DLD1 (cell line): ENCODE results near the gene GRK6.

ENCODE experiments used
- in situ Hi-C: cut with HindIII; loops from 2 replicates; pipeline ENCODE4 v1.10.0; 2017; ENCODE audit warnings: low sequenced_read_pairs

Gene GRK6

GRCh38 chr5:177426566-177427210 lies at the start of gene GRK6:
Gene GRK6 (plus strand): TSS chr5:177426676. CDS start chr5:177426846, 170 bp downstream.
- in situ Hi-C loops = no loop called here

- in situ Hi-C loops = no loop called here
Measured at GRCh38 chr5:177377851-177378776, 48.4 kb upstream of the GRK6 start.

GRCh38 chr5:177378884-177379883 lies 47.3 kb upstream of the GRK6 start:
- in situ Hi-C loops = no loop called here

- in situ Hi-C loops = no loop called here
Measured at GRCh38 chr5:177380805-177381126, 45.7 kb upstream of the GRK6 start.

DNA sequence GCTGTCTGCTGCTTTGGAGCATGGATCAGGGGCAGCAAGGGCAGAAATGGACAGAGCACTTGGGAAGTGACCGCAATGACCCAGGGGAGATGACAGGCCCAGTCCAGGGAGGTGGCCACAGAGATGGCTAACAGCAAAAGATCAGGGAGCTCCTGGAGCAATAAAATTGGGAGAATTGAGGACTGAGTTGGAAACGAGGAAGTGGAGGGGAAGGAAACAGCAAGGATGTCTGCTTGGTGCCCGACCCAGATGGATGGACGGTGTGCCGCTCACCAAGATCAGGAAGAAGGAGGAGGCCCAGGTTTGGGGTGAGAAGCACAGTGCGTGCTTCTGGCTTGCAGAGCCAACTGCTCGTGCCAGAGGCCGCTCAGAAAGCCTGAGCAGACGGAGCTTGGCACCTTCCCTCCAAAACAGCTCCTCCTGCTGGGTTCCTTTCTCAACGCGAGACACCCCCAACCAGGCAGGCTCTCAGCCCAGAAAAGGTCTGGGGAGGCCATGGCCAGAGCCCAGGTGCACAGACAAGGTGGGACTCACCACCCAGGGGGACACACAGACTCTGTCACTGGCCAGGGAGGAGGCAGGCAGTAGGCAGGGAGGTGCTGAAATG lies 44.0 kb upstream of the GRK6 start:
- in situ Hi-C loops = no loop called here

DNA sequence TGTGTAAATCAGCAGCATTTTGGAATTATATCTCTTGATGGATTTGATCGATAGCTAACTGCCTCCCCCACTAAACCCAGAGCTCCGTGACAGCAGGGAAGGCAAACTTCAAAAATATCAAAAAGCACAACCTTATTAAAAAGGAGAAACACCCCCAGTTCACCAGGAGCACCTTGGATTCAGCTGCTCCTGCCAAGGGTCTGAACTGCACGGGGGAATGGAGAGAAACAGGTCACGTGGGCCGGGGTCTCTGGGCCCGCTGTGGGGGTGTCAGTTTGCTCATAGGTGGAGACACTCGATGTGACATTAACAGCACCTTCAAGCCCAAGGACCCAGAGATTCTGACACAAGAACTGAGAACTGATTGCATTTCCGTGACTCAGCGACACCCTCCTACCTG lies 43.3 kb upstream of the GRK6 start:
- in situ Hi-C loops = no loop called here

GRCh38 chr5:177384134-177384533 lies 42.3 kb upstream of the GRK6 start, which contains the start of gene SLC34A1:
Gene SLC34A1 (plus strand): TSS chr5:177384434. CDS start chr5:177385742, 1,308 bp downstream.
- in situ Hi-C loops = no loop called here

- in situ Hi-C loops = no loop called here
Measured at GRCh38 chr5:177385720-177386119, 40.8 kb upstream of the GRK6 start.

GRCh38 chr5:177386542-177386941 lies 39.9 kb upstream of the GRK6 start:
- in situ Hi-C loops = no loop called here

GRCh38 chr5:177387405-177387804 lies 39.1 kb upstream of the GRK6 start:
- in situ Hi-C loops = no loop called here

- in situ Hi-C loops = no loop called here
Measured at GRCh38 chr5:177388521-177389052, 37.9 kb upstream of the GRK6 start.

DNA sequence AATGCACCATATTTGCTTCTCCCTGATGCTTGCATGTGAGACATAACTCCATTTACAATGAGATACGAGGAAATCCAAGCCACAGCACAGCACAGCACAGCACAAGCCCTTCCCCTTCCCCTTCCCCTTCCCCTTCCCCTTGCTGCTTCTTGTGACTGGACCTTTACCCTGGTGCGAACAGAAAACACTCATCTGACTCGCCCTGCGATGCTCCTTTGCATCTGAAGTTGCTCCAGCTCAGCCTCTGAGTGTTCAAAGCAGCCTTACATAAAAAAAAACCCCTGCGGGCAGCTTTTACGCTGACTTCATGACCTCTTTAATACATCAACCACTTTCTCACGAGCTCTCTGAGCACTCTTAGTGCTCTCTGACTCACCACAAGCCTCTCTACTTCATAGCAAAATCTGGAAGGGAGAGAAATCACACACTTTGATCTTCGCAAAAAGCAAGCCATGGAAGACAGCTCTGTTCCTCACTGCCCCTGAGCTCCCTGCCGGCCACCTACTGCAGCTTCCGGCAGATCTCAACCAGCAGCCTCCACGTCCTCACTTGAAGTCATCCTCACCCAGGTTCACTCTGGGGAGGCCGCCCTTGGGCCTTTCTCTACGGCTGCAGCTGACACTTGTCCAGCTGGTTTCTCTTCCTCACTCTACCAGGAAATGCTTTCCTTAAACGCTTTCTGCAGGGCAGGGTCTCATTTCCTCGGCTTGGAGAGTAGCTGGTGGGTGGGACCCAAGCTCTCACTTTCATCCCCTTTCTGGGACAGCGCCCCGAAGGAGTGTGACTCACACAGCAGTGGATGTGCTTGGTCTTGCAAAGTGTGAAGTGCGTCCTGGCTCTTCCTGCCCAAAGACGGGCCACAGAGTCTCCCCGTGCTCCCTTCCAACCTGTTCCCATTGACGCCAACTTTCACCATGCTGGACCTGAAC lies 37.0 kb upstream of the GRK6 start:
- in situ Hi-C loops = no loop called here

- in situ Hi-C loops = no loop called here
Measured at GRCh38 chr5:177390363-177391300, 35.8 kb upstream of the GRK6 start.

- in situ Hi-C loops = no loop called here
Measured at GRCh38 chr5:177392765-177393164, 33.7 kb upstream of the GRK6 start.

- in situ Hi-C loops = no loop called here
Measured at GRCh38 chr5:177393206-177393765, 33.2 kb upstream of the GRK6 start.

GRCh38 chr5:177393990-177394389 lies 32.5 kb upstream of the GRK6 start:
- in situ Hi-C loops = no loop called here

GRCh38 chr5:177396078-177396477 lies 30.4 kb upstream of the GRK6 start:
- in situ Hi-C loops = no loop called here

- in situ Hi-C loops = no loop called here
Measured at GRCh38 chr5:177396807-177397206, 29.7 kb upstream of the GRK6 start.
